ENCODE results near the gene CEP41. TPM values are rescaled to one million over a fixed set of nuclear protein-coding genes. Genes with fewer than 3 reads are reported as not detected.

The CEP41 gene
- total RNA-seq, 1 donor from 2014 or later: 16.4 TPM

GRCh38 chr7:130479716-130480400, 39.0 kb upstream of the CEP41 start:
- no peaks in the 10 kb centered on the region for H3K27me3 Mint-ChIP-seq (ENCODE audit: unreplicated experiment)
- H3K9me3 Mint-ChIP-seq (ENCODE audit: unreplicated experiment): no peaks in the 10 kb centered on the region
- peaks cover 7% of the 10 kb centered on the region for H3K4me1 Mint-ChIP-seq (ENCODE audit: unreplicated experiment)
- no peak overlapping the region for H3K27ac Mint-ChIP-seq (ENCODE audit: unreplicated experiment)
- no peak for TF ChIP-seq CTCF (IDR thresholded peaks at IDR 0.05)
- H3K4me3 Mint-ChIP-seq (ENCODE audit: unreplicated experiment): no peak overlapping the region
- DNase-seq (ENCODE audit: extremely low spot score, unreplicated experiment): no peak
- H3K36me3 Mint-ChIP-seq (ENCODE audit: unreplicated experiment): no peaks in the 10 kb centered on the region

- Mint-ChIP-seq H3K4me3 (ENCODE audit: unreplicated experiment) (no peak overlapping the region), H3K4me1 (ENCODE audit: unreplicated experiment) (peaks cover 7% of the 10 kb centered on the region), H3K9me3 (ENCODE audit: unreplicated experiment) (no peaks in the 10 kb centered on the region), H3K27ac (ENCODE audit: unreplicated experiment) (no peak overlapping the region), H3K27me3 (ENCODE audit: unreplicated experiment) (no peaks in the 10 kb centered on the region), H3K36me3 (ENCODE audit: unreplicated experiment) (no peaks in the 10 kb centered on the region)
- DNase-seq (ENCODE audit: extremely low spot score, unreplicated experiment): no peak
- no peak for TF ChIP-seq CTCF (IDR thresholded peaks at IDR 0.05)
These were observed 38.2 kb upstream of the CEP41 start for GRCh38 chr7:130478991-130479390.

- H3K27me3 Mint-ChIP-seq (ENCODE audit: unreplicated experiment): no peaks in the 10 kb centered on the region
- H3K36me3 Mint-ChIP-seq (ENCODE audit: unreplicated experiment): no peaks in the 10 kb centered on the region
- no peak overlapping the region for H3K4me3 Mint-ChIP-seq (ENCODE audit: unreplicated experiment)
- TF ChIP-seq CTCF (IDR thresholded peaks at IDR 0.05): no peak
- no peak for DNase-seq (ENCODE audit: extremely low spot score, unreplicated experiment)
- H3K9me3 Mint-ChIP-seq (ENCODE audit: unreplicated experiment): no peaks in the 10 kb centered on the region
- no peak overlapping the region for H3K27ac Mint-ChIP-seq (ENCODE audit: unreplicated experiment)
- peaks cover under 1% of the 10 kb centered on the region for H3K4me1 Mint-ChIP-seq (ENCODE audit: unreplicated experiment)
These were observed 35.7 kb upstream of the CEP41 start for GRCh38 chr7:130476297-130477150.

GRCh38 chr7:130475776-130476175, 35.0 kb upstream of the CEP41 start:
- no peak for DNase-seq (ENCODE audit: extremely low spot score, unreplicated experiment)
- Mint-ChIP-seq H3K4me3 (ENCODE audit: unreplicated experiment) (no peak overlapping the region), H3K9me3 (ENCODE audit: unreplicated experiment) (no peaks in the 10 kb centered on the region), H3K27me3 (ENCODE audit: unreplicated experiment) (no peaks in the 10 kb centered on the region), H3K4me1 (ENCODE audit: unreplicated experiment) (no peaks in the 10 kb centered on the region), H3K27ac (ENCODE audit: unreplicated experiment) (no peak overlapping the region), H3K36me3 (ENCODE audit: unreplicated experiment) (no peaks in the 10 kb centered on the region)
- no peak for TF ChIP-seq CTCF (IDR thresholded peaks at IDR 0.05)

GRCh38 chr7:130473876-130474275, 33.1 kb upstream of the CEP41 start:
- TF ChIP-seq CTCF (IDR thresholded peaks at IDR 0.05): no peak
- no peaks in the 10 kb centered on the region for H3K36me3 Mint-ChIP-seq (ENCODE audit: unreplicated experiment)
- H3K4me1 Mint-ChIP-seq (ENCODE audit: unreplicated experiment): no peaks in the 10 kb centered on the region
- H3K27ac Mint-ChIP-seq (ENCODE audit: unreplicated experiment): no peak overlapping the region
- no peak for DNase-seq (ENCODE audit: extremely low spot score, unreplicated experiment)
- H3K9me3 Mint-ChIP-seq (ENCODE audit: unreplicated experiment): no peaks in the 10 kb centered on the region
- H3K27me3 Mint-ChIP-seq (ENCODE audit: unreplicated experiment): no peaks in the 10 kb centered on the region
- no peak overlapping the region for H3K4me3 Mint-ChIP-seq (ENCODE audit: unreplicated experiment)
